LoVo (cell line): ENCODE results near the gene PLA2G4B.

Source experiments
- DNase-seq: peaks from one replicate; pipeline ENCODE4 v3.0.0-alpha.2; 2016; ENCODE audit warnings: low spot score

The PLA2G4B gene

GRCh38 chr15:41888662-41889253 lies 50.1 kb downstream of the PLA2G4B start:
- DNase-seq: no peak

- no peak for DNase-seq
These were observed 51.5 kb downstream of the PLA2G4B start for GRCh38 chr15:41890050-41890690.

- DNase-seq: no peak
These were observed 52.6 kb downstream of the PLA2G4B start for GRCh38 chr15:41891226-41891625.

GRCh38 chr15:41891946-41892345 lies 53.3 kb downstream of the PLA2G4B start:
- DNase-seq: no peak

GRCh38 chr15:41892621-41893421 lies 54.2 kb downstream of the PLA2G4B start:
- DNase-seq: no peak

GRCh38 chr15:41893422-41894250 lies 55.0 kb downstream of the PLA2G4B start, which contains the start of gene SPTBN5:
Gene SPTBN5 (minus strand): TSS chr15:41894053. CDS start chr15:41893497, 556 bp downstream.
- peak; percentile 8 for DNase-seq

- DNase-seq: no peak
These were observed 55.7 kb downstream of the PLA2G4B start for GRCh38 chr15:41894251-41894790.

- DNase-seq: peak; percentile 56
These were observed 56.3 kb downstream of the PLA2G4B start for GRCh38 chr15:41894791-41895463.

GRCh38 chr15:41895491-41895890 lies 56.8 kb downstream of the PLA2G4B start:
- DNase-seq: no peak

- DNase-seq: no peak
These were observed 57.3 kb downstream of the PLA2G4B start for GRCh38 chr15:41895957-41896356.

GRCh38 chr15:41896566-41896965 lies 57.9 kb downstream of the PLA2G4B start:
- DNase-seq: no peak

- no peak for DNase-seq
These were observed 58.7 kb downstream of the PLA2G4B start for GRCh38 chr15:41897363-41897799.
